ELR (cell line): Measurements from ENCODE around the gene ATP5F1D.
A peak's percentile ranks its signal among the peaks of the same experiment; 100 is the strongest.
"Not testable (repeated sequence)": the region's sequence is repeated elsewhere in the genome, so short reads cannot be mapped to it uniquely, and the experiment has no call there.

ENCODE experiments used
- DNase-seq: peaks from one replicate; pipeline ENCODE4 v3.0.0-alpha.2; 2015; ENCODE audit warnings: low read depth

Gene ATP5F1D

DNA sequence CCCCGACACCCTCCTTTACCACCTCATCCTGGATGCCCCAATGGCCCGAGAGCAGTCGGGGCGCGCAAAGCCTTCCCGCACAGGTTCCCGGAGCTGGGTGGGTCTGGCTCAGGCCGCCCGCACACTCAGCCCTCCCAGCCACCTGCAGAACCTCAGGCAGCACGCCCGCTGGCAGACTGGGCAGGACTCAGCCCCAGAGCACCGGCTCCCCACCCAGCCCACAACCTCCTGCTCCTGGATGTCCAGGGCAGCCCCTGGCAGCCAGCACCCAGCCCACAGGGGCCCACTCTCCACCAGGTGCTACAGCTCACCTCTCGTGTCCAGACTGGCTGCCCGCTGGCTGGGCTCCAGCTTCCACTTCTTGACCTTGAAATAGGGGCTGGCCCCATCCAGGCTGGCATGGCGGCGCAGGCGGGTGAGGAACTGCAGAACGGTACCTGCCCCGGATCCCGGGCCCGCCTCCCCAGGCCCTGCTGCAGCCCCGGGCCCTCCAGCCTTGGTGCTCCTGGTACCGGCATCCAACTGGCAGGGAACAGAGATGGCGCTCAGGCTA is 8.4 kb upstream of the ATP5F1D start:
- DNase-seq: no peak

DNA sequence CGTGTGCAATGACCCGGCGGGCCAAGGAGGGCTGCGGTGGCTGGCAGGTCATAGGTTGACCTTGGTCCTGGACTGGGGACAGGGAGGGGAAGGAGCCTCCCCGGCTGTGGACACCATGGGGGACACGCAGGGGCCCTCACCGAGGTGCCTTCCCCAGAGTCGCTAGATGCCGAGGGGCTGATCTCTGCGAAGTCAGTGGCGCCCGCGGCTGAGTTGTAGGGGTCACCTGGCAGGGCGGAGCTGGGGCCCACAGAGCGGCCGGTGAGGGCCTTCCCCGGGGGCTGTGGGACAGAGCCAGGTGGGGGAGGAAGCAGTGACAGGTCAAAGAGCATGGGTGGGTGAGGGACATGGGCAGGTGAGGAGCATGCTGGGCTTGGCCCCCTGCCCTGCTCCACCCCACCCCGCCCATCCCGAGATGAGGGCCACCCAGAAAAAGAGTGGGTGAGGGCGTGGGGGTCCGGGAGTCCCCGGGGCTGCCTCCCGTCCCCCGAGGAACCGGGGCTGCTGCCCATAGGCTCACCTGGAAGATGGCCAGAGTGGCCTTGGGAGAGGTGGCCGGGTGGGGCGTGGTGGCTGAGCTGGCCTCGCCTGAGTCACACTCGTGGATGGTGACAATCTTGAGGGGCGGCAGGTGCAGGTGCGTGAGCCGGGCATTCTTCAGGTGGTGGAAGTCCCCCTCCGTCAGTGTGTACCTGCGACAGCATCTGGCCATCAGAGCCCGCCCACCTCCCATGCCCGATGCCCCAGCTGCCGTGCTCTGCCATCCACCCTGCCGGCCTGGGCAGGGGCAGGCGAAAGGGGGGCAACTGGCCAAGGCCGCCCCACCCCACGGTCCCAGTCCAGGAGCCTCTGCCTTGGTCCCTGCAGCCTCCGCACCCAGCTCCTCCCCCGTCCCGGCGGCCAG is 7.2 kb upstream of the ATP5F1D start:
- no peak for DNase-seq

DNA sequence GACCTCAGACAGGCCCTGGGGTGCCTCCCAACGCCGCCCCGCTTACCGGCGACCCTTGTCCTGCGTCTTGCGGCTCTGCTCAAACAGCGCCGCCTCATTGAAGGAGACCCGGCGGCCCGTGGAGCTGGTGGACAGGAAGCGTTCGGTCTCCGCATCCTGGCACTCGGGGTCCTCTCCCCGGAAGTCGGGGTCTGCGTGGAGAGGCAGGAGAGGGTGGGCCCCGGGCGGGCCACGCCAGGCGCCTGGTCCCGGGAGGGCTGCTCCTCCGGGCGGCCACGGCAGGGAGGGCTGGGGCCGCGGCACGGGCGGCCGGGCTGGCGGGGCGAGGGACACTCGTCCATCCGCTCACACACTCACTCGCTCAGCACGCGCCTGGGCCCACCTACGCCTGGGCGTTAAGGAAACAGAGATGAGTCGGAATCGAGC is 6.6 kb upstream of the ATP5F1D start:
- DNase-seq: no peak

DNA sequence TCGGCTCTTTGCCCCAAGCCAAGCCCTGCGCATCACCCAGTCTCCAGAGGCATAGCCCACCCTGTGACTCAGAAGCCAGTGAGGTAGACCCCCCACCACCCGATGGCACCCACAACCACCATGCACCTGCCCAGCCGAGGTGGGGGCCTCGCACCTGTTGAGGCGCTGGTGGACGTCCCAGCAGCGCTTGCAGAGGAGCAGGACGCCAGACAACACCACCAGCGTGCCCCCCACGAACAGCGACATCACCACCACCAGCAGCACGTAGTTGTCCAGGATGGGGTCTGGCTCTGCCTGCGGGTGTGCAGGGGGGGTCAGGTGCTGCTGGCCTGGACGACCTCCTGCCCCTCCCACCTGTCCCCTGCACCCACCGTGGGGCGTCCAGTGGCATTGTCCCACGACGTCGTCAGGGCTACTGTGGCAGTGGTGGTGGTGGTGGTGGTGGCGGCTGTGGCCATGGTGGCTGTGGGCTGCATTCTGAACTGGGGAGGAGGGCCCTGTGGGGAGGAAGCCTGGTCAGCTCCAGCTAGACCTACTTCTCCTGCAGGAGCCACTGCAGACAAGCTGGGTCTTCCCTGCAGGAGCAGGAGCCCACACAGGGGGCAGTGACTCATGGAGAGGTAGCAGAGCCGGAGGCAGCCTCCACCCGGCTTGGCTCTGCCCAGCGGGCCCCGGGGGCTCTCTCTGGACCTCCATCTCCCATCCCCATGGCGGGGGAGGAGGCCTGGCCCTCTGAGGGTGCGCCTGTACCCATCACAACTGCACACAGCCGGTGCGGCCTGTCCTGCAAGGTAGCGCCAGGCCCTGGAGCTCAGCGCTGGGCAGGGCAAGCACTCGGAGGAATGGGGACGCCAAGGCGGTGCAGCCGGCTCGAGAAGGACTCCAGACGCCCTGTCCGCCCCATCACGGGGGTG is 5.7 kb upstream of the ATP5F1D start:
- DNase-seq: peak; percentile 76

DNA sequence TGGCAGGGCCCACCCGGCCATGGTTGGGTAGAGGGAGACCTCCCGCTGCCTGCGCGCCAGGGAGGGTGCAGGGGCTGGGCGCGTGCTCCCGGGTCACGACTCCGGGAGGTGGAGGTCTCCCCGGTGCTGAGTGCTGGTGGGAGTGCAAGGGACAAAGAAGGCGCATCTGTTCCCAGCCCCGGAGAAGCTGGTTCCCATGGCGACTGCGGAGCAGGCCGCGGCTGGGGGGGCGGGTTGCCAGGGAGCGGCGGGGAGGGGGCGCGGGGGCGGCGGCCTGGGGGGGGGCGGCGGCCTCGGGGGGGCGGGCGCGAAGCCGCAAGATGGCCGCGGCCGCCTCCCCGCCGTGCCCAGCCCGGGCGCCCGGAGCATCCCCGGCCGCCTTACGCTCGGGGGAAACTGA is 5.0 kb upstream of the ATP5F1D start:
- no peak for DNase-seq

DNA sequence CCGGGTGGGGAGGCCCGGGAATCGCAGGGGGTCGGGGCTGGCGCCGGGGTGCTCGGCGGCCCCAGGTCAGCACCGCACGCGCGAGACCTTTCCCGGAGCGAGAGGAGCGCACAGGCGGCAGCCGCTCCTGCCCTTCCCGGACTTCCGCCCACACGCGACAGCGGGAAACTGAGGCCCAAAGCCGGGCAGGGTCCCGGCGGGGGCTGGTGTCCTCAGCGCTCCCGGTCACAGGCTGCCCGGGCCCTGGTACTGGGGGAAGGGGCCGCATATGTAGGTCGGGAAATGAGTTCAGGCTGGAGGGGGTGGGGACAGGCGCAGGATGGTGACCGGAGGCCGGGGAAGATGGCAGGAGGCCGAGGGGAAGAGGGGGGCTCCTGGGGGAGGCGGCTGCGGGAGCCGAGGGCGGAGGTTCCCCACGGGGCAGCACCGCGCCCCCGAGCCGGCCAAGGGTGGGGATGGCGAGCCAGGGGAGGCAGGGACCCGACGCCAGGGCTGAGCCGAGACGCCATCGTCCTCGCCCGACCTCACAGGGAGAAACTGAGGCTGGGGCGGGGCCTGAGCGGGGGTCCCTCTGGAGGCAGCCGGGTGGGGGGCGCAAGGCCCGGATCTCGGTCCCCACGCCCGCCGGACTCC is 4.4 kb upstream of the ATP5F1D start:
- DNase-seq: peak; percentile 54

DNA sequence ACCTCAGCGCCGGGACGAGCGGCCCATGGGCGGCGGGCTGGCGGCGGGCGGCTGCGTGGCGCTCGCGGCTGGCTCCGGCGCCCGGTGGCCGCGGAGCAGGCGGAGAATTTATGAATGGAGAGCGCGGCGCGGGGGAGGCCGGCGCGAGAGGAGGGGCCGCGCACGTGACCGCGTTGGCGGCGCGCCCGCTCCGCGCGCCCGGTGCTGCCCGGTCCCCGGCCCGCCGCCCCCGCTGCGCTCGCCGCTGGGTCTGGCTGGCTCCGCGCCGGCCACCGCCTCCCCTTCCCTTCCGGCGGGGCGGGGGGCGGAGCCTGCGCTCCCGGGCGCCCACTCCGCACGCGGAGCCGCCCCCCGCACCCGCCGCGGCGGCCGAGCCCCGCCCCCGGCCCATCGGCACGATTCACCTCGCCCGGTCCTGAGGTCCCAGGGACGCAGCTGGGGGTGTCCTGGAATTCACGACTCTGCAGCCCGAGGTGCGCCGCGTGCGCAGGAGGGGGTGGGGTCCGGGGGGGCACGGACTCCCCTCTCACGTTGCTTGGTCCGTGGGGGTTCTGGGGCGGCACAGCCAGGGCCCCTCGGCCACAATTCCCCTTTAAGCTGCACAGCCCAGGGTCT is 3.7 kb upstream of the ATP5F1D start, which contains the start of gene CBARP:
TSS of gene CBARP (minus strand) at position 252 of the 615 bp plus-strand sequence. CDS start 1,905 bp downstream, outside the sequence.
- peak; percentile 60 for DNase-seq

DNA sequence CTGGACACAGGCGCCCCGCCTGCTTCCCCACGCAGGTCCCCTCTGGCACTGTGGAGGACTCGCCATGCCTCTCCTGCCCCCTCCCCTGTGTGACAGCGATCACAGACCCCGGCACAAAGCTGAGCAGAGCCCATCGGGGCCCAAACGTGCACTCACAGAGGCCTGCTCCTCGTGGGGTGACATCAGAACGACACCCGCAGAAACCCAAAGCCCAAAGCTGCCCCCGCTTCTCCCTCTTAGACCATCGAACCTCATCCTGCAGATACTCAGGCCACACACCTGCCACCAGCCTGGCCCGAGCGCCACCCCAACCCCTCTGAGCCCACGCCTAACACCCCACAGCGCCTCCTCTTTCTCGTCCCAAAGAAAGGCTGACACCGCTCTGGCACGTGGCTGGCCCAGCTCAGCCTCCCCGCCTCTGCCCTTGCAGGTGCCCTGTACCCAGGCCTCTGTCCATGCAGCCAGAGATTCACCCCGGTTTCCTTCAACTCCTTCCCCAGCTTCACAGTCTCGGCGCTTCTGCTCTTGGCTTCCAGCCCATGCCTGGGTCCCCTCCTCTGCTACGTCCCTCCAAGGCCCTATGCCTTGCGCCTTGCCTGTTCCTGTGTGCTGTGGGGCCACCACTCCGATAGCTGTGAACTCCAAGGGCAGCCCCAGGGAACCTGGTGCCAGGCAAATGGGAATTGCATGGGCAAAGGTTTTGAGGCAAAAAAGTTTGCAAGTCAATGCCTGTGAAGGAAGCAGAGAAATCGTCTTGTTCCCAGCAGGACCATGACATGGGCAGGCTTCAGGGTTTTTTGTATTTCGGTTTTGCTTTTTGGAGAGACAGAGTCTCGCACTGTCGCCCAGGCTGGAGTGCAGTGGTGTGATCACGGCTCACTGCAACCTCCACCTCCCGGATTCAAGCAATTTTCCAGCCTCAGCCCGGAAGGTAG is 2.9 kb upstream of the ATP5F1D start:
- DNase-seq: no peak

DNA sequence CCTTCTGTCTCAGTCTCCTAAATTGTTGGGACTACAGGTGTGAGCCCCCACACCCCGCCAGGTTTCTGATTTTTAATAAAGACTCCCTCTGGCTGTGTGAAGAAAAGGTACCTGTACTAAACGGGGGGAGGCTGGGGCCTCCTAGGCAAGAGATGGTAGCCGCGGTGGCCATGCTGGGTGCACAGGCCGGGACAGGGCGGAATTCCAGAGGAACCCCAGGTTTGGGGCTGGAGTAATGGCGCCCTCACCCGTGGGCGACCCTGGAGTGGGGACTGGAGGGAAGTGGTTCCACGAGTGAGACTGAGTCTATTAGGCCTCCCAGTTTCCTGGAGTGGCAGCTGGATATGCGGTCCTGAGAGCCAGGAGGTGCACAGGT is 2.1 kb upstream of the ATP5F1D start:
- DNase-seq: no peak

DNA sequence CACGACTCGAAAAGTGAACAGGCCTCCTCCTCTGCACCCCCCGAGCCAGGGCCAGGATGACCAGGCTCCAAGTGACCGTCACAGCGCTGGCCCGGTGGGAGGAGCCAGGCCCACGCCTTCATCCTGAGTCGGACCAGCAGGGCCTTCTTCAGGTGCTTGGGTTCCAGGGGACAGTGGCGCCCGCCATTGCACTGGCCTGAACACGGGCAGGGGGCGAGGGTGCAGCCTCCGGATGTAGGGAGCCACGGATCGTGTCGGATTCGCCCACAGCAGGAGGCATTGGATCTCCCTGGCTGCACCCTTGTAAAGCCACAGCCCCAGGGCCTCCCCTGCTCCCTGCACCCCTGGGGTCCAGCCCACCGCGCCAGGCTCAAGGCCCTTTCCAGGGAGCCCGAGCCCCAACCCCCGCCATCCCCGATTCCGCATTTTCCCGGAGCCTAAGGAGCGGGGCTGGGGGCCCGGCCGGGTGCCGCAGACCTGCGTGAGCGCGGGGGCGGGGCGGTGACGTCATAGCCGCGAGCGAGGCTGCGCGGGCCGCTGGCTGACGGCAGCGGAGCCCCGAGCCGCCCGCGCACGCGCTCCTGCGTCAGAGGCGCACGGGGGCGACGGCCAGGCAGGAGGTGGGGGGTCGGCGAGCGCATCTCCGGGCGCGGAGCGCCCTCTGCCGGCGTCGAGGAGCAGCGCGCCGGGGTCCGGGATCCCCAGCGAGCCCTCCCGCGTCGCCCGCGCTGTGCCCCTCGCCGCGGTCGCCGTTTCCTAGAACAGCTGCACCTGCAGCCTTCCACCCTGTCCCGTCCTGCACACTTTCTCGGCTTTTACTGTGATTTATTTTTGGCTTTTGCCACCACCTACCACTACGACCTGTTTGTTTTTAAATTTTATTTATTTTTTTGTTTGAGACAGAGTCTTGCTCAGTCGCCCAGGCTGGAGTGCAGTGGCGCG is 1.5 kb upstream of the ATP5F1D start:
- peak; percentile 93 for DNase-seq

DNA sequence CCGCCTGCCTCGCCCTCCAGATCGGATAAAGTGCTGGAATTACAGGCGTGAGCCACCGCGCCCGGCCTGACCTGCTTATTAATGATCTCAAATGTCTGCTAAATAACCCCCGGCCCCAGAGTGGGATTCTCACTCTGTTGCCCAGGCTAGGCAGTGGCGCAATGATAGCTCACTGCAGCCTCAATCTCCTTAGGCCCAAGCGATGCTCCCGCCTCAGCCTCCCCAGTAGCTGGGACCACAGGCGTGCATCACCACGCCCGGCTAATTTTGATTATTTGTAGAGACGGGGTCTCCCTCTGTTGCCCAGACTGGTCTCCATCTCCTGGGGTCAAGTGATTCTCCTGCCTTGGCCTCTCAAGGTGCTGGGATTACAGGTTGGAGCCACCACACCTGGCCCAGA is 626 bp upstream of the ATP5F1D start:
- DNase-seq: no peak

DNA sequence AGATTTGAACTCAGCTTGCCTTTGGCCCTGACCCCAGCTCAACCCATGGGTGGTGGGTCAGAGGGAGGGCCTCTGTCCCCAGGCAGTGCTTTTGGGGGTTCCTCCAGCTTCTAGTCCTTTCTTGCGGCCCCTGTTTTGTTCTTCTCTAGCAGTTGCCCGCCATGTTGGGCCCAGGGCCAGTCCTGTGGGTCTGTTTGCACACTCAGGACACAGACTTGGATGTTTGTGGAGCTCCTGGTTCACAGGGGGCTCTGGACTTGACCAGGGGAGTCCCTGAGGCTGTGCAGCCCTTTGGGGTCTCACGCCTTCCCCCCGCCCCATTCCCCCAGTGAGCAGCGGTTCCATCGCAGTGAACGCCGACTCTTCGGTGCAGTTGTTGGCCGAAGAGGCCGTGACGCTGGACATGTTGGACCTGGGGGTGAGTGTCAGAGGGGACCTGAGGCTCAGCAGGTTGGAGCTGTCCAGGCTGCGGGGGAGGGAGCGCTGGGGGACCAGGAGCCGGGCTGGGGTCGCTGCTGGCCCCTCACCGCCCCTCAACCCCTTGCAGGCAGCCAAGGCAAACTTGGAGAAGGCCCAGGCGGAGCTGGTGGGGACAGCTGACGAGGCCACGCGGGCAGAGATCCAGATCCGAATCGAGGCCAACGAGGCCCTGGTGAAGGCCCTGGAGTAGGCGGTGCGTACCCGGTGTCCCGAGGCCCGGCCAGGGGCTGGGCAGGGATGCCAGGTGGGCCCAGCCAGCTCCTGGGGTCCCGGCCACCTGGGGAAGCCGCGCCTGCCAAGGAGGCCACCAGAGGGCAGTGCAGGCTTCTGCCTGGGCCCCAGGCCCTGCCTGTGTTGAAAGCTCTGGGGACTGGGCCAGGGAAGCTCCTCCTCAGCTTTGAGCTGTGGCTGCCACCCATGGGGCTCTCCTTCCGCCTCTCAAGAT is 2.5 kb downstream of the ATP5F1D start:
- peak; percentile 85 for DNase-seq

DNA sequence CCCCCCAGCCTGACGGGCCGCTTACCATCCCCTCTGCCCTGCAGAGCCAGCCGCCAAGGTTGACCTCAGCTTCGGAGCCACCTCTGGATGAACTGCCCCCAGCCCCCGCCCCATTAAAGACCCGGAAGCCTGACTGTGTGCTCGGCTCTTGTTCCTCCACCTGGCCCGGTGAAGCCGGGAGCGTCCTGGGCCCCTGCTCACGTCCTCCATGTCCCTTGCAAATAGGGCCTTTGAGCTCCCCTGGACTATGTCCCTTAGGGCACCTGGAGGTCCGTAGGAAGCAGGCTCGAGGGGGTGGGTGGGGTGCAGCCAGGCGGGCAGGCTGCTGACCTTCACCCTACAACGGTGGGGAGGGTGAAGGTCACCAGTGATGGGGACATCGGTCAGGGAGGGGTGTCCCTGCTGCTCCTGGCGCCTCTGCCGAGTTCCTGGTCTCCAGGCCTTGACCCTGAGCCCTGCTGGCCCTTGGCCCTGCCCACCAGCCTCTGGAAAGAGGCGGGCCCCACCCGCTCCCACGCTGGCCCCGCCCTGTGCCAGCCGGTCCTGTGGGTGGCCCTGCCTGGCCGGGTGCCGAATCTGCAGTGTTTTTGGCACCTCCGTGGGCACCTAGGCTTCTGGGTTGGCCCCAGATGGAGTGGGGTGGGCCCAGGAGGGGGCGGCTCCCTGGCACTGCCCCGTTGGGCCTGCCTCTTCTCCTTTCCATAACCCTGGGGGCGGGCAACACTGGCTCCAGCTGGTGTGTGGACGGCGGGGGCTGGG is 3.3 kb downstream of the ATP5F1D start:
- DNase-seq: no peak

DNA sequence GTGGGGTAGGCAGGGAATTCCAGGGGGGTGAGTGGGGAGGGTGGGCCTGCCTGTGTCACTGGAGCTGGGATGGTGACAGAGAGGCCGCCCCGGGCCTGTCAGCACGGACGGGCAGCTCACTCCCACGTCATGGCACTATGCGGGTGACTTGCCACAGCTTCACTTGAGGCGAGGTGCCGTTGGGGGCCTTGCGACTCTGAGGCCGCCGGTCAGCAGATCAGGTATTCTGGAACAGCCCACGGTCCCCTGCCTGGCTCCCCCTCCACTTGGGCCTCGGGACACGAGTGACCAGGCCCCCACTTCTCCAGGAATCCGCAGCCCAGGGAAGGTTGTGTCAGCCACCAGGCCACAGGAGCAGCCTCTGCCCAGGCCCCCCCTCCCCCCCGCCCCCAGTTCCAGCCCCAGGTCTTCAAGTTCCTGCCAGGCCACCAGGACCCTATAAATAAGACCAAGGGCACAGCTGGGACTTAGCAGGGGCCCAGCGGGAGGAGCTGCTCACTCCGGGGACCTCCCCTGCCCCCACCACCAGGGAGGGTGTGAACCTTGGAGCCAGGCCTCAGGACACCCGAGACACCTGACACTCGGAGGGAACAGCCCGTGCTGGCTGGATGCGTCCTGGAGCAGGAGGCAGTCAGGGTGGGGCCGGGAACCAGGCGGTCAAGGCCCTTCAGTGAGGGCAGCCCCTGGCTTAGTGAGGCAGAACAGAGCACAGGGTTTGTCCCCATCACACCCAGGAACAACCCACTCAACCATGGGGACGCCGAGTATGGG is 4.1 kb downstream of the ATP5F1D start:
- no peak for DNase-seq

DNA sequence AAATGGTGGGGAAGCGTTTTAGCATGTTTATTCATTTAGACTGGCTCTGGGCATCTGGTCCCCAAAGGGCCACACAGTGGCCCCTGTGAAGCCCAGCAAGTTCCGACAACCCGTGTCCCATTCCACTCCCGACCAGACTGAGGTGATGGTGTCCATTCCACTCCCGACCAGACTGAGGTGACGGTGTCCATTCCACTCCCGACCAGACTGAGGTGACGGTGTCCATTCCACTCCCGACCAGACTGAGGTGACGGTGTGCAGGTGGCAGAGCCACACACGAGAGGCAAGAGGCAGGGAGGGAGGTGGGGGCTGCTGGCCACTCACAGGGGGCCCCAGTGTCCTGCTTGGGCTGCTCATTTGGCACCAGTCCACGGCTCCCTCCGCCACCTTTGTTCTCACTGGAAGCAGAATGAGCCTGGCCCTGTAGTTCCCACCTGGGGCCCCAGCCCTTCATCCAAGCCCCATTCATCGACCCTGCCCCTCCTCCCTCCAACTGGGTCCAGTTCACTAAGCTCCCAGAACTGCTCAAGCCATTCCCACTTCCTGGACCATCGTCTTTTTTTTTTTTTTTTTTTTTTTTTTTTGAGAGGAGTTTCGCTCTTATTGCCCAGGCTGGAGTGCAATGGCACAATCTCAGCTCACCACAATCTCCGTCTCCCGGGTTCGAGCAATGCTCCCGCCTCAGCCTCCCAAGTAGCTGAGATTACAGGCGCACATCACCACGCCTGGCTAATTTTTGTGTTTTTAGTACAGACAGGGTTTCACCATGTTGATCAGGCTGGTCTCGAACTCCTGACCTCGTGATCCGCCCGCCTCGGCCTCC is 4.9 kb downstream of the ATP5F1D start:
- DNase-seq: not testable (repeated sequence)

DNA sequence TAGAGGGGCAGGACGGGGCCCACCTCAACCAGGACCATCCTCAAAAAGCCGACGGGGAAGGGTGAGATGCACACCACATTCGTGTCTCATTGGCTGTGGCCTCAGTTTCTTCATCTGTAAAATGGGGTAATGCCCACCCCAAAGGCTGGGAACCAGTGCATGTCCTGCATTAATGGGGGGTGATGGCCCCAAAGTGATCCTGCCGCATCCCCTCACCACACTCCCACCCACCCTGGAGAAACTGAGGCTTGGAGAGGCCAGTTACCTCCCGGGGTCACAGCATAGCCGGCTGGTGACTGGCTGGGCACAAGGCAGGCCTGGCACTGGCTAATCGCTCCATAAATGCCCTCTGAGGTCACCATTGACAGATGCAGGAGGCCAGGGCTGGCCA is 6.2 kb downstream of the ATP5F1D start:
- no peak for DNase-seq
